NCI-H82 treated with DMSO at 0.1 percent for 48 hours (cell line): Measurements from ENCODE around the gene DTX1.

Experiments used
- DNase-seq: peaks from one replicate; lab custom pipeline; 2025; ENCODE audit not compliant: unreplicated experiment; lab: John Stamatoyannopoulos, UW

The DTX1 gene

DNA sequence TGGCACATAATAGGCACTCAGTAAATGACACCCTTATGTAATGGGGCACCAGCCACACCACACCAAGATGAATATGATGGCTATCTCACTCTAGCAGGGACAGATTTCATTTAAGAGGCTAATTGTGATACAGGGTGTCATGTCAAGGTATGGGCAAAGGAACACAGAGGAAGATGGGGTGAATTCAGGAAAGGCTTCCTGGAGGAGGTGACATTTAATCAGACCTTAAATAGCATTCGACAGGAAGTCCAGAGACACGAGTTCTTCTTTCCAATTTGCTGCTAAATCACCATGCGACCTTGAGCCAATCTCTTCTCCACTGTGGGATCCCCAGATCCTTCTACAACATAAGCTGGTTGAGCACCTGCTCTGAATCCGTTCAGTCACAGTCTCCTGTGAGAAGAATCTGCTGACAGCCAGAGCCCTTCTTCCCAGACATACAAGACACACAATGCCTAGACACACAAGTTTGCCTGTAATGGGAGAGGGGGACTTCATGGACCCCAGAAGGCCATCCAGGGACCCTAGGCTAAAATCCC, 1.5 kb upstream of the DTX1 start:
- DNase-seq, result no peak

DNA sequence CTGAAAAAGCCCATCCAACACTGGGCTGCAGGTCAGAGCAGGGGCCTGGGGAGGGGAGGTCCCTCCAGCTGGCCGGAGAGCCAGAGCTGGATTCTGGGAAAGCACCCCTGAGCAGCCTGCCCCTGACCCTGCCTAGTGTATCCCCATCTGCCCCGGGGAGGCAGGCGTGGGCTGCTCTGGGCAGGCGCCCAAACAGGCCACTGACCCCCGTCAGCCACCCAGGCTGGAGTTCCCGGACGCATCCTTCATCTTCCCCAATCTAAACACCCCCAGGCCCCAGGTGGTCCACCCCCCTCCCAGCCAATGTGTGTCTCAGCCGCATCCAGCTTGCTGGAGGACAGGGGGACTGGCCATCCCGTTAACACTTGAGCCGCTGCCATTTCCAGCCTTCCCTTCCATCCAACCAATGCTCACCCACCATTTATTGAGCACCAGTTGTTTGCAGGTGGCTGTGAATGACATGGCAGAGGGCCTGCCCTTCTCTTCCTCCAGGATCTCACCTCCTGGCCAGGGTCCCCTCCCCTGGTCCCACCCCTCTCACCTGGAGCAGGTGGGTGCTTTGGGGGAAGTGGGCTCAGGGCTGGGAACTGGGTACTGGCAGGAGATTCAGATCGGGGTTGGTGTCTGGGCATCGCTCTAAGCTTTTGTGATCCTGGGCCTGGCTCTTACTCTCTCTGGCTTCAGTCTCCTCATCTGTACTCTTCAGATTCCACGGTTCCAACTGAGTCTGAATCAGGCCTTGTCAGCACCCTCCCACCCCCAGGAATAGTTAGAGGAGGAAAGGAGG, 743 bp upstream of the DTX1 start:
- no peak for DNase-seq

DNA sequence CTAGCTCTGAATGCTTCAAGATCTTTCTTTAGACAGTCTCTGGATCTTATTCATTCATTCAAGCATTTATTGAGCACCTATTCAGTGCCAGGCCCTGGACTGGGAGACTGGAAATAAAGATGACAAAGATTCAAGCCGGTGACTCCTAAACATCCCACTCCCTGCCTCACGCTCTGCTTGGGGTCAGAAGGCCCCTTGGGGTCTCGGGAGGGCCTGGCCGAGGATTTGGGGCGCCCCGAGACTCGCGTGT, 224 bp upstream of the DTX1 start:
- no peak for DNase-seq

DNA sequence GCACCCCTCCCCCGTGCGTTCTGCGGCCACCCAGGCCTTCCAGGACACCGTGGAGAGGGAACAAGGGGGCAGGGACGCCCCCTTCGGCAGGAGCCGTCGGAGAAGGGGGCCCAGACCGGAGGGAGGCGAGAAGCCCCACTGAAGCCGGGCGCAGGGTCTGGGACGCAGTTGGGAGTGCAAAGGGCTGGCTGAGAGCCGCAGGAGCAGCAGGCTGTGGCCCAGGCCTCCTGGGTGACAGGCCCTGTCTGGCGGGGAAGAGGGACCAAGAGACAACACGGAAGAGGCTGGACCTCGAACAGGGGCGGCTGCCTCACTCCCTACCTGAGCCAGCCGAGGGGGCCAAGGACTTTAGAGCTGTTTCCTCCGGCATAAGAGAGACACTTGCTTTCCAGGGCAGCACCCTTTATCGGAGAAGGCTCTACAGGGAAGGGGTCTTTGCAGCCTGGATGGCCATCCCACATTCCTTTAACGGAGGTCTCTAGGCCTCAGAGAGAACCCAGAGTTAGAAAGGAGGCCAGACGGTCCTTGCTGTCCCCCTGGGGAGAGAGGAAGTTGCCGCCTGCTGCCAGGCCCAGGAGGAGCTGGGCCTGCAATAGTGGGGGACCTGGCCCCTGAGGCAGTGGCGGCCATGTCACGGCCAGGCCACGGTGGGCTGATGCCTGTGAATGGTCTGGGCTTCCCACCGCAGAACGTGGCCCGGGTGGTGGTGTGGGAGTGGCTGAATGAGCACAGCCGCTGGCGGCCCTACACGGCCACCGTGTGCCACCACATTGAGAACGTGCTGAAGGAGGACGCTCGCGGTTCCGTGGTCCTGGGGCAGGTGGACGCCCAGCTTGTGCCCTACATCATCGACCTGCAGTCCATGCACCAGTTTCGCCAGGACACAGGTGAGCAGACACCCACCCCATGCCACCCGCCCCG, 1.3 kb downstream of the DTX1 start:
- no peak for DNase-seq

DNA sequence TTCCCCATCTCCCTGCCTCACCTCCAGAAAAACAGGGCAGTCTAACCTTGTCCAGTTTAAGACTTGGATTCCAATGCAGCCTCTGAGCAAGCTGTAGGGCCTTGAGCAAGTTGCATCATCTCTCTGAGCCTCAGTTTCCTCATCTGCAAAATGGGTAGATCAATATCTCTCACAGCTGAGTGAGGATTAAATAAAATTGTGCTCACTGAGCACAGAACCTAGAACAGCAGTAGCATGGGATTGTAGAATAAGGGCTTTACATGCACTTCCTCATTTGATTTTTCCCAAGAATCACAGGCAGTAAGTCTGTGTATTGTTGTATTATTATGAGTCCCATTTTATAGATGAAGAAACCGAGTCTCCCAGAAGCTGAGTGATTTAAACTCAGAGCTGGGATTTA, 2.0 kb downstream of the DTX1 start:
- DNase-seq, result no peak

DNA sequence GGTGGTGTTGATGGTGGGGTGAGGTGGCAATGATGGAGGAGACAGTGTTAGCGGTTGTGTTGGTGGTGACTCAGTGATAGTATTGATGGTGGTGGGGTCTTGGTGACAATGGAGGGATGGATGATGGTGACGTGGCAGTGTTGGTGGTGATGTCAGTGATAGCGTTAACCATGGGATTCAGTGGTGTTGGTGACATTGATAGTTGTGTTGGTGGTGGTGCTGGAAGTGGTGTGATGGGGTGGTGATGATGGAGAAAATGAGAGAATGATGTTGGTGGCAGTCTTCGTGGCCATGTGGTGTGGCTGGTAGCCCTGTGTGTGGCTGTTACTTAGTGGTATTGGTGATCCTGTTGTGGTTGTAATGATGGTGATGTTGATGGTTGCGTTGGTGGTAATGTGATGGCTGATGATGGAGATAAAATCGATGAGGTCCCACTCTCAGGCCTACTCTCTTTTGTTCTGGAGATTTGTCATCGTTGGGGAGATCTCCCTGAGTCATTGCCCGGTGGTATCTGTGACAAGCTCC, 2.6 kb downstream of the DTX1 start:
- no peak for DNase-seq

DNA sequence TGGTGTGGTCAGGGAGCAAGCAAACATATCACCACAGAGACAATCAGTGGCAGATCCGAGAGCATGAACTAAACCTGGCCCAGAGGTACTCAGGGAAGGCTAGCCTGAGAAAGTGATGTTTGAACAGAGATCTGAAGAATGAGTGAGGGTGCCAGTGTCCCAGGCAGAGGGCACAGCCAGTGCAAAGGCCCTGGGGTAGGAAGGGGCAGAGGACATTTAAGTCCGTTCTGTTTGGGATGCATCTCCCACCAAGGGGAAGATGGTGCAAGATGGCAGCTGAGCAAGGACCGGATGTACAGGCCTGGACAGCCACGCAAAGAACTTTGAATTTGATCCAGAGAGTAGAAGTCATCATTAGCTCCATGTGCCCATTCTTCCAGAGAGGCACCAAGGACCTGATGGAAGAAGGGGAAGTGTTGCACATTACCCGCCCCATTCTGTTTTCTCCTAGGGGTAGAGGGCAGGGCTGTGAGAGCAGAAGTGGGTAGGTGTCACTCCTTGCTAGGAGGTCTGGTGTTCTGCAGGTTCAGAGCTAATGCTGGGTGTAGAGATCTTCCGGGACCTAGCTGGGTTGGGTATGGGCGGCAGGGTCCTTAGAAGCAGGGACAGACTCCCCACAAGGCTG, 3.9 kb downstream of the DTX1 start:
- DNase-seq, result no peak

DNA sequence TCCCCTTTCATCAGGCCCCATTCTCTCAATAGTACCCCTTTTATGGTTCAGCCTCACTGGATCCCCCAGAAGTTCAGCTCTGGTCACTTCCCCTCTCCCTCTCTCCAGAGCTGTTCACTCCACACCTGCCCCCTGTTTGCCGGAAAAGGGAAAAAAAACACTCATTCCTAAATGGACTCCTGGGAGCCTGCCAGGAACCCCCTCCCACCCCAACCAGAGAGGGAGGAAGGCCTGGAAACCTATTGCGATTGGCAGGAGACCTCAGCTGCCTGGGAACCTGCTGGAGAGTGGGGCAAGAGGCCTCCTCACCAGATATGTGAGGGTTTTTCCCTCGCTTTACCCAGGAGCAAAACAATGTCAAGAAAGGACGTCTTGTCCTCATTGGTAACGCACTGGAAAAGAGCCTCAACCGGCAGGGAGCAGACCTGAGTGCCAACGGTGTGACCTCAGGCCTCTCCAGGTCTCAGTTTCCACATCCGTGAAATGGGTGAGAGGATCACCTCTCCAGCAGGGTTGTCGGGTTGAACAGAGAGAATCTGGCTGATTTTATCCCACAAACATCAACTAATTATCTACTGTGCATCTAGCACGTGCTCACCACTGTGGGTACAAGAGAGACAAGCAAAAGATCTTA, 4.6 kb downstream of the DTX1 start:
- DNase-seq, result no peak

DNA sequence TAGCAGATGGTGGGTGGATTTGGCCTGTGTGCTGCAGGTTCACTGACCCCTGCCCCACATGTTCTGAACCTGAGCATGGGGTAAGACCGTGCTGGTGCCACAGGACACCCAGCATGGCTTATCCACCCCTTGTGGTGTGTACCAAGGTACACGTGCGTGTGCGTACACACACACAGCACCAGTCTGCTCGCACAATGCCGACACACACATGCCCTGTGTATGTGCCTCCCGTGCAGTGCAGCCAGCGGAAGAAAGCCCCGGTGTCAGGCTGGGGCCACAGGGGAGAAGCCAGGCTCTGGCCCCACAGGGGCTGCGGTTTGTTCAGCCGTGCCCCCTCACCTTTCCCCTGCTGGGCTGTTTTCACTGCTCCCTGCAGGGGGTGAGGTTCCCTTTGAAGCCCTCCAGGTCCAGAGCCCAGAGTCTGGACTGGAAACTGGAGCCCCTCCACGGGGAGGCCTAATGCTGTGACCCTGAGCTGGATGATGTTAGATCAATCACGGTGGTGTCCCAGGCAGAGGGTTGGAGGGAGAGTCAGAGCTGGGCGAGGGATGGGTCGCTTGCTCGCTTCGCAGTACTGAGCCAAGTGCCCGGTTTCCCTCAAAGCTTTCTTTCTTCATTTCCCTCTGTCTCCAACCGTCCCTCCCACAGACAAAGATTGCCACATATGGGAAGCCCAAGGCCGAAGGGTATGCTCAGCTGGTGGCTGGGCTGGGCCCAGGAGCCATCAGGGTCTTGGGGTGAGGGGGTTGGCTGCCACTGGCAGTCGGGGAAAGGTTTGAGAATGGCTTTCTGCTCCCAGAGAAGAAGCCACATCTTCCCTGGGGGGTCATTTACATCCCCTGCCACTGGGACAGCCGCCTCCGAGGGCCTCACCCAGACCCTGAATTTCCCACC, 6.2 kb downstream of the DTX1 start:
- no peak for DNase-seq

DNA sequence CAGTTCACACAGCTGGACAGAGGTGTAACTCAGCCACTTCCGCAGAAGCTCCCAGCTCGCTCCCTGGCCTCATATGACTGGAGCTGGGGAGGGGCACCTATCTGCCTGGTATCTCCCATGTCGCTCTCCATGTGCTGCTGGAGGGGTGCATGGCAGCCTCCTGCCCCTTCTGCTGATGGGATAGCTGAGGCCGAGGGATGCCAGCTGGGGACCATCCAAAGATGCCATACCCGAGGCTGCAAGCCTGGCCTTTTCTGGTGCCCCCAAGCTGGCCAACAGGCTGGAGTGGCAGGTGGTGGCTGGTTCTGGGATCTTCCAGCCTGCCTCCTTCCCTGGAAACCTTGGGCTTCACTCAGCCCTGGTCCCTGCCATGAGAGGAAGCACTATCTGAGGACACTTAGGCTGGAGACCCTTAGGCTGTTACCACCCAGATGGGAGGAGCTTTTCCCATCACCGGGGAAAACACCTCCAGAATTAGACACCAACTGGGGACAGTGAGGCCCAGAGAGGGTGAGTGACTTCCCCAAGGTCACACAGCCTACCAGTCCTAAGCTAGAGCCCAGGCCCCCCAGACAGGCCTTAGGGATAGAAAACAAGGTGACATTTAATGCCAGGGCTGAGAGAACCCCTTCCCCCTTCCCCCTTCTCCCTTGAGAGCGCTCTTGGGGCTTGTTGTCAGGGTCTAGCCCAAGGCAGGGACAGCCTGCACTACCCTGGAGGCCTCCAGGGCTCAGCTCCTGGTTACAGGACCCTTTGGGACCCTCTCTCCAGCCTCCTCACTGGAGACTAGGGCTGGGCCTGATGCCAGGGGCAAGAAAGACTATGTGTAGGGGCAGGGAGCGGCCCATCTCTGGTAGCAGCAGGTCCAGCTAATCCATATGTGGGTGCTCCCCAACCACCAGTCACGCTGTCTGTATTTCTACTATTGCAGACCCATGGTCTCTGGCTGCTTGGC, 7.1 kb downstream of the DTX1 start:
- DNase-seq, result no peak

DNA sequence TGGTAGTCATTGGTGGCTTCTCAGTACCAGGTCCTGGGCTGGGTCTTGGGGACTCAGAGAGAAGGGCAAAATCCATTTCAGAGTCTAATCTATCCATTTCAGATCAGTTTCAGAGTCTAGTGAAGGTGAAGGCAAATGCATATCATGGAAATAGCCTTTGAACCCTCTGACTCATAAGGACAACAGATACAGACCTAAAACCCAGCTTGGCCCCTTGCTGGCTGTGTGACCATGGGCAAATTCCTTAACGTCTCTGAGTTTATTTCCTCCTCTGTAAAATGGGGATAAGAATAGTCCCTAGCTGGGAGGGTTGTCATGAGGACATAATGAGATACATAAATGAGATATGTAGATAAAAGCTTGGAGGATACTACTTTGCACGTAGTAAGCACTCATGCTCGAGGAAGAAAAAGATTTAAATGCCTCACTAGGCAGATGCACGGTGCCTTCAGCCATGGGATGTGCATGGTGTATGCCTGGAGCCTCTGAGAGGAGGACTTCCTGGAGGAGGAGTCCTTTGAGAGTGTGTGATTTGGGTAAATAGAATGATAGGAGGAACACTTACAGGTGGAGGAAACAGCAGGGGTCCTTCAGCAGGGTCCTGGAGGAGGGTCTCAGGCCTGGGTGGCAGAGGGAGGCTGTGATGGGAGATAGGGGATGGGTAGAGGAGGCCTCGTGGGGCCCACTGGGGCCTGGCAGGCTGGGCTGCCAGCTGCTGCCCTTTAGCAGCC, 8.0 kb downstream of the DTX1 start:
- no peak for DNase-seq

DNA sequence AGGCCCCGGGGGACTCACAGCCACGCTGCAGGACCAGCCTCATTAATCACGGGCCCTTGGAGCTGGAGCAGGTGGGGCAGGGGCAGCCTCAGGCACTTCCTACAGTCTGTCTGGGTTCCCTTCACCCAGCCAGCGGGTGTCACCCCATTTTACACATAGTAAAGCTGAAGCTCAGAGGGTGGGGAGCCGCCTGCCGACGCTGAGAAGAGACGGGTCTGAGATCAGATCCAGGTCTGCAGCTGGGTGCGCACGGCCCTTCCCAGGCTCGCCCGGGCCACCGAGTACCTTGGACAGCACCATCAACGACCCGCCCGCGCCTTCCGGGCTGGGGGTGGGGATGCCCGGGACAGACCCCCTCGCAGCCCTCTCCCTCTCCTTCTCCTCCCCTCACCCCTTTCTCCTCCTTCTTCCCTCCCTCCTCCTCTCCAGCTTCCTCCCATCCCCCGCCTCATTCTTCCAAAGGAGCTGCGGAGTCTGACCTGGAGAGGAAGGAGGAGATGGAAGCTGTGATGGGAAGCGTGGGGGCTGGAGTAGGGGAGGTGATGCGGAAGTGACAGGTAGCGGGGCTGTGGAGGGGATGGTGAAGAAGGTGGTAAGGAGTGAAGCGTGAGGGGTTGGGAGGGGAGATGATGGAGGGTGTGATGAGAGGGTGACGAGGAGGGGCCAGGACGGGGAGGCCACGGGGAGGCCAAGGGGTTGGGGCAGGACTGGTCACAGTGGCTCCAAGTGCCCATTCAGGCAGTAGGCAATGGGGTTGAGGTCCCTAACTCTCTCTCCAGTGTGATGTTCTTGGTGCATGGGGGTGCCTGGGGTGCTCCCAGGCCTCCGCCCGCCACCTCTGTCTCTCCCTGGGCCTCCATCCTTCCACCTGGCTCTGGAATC, 8.8 kb downstream of the DTX1 start:
- DNase-seq, result no peak

DNA sequence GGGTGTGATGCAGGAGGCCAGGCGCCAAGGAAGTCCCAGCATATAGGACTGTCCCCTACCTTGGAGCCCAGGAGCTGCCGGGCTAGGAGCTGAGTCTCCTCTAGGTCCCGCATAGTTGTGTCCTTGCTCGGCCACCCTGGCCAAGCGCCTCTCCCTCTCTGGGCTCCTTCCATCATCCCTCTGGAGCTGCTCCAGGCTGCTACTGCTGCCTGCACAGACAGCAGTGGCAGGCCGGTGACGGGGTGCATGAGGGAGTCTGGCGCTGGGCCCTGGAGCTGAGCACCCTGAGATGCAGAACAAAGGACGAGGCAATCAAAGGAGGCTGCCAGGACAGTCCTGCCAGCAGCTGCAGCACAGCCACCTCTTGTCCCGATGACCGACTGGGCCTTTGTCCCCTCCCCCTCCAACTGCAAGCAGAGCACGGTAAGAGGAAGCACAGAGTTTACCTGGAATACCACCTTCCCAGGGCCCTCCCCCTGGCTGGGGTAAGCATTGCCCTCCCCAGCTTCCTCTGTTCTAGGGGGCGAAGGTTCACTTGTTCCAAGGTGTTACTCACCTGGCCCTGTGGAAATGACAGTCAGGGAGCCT, 10.4 kb downstream of the DTX1 start:
- no peak for DNase-seq

DNA sequence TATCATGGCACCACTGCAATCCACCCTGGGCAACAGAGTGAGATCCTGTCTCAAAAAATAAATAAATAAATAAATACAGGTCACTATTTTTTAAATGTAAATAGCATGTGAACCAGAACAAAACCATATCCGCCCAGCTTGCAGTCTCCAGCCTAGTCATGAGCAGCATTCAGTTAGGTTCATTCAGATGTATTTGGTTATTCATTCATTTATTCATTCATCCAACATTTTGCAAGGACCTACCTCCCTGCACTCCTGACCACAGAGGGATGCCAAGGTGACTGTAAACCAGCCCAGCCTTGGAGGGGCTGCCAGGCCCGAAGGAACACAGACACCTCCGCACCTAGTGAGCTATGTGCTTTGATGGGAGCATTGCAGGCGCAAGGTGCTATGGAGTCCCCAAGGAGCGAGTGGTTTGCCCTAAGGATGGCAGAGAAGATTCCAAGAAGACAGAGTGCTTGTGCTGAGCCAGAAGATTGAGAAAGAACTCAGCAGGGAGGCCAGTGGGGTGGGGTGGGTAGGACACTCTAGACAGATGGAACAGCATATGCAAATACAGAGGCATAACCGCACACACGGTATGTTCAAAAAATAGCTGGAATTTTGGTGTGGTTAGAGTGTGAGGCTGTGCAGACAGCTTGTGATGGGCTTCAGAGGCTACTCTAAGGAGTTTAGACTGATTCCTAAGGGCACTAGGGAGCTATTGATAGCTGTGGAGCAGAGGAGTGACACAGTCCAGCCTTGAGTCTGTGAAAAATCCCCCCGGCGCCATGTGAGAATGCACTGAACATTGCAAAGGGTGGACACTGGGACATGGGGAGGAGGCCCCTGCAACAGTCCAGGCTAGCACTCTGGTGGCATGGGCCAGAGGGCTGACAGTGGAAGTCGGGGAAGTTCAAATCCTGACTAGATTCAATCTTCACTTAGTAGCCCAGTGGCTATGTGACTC, 11.7 kb downstream of the DTX1 start:
- DNase-seq, result no peak

DNA sequence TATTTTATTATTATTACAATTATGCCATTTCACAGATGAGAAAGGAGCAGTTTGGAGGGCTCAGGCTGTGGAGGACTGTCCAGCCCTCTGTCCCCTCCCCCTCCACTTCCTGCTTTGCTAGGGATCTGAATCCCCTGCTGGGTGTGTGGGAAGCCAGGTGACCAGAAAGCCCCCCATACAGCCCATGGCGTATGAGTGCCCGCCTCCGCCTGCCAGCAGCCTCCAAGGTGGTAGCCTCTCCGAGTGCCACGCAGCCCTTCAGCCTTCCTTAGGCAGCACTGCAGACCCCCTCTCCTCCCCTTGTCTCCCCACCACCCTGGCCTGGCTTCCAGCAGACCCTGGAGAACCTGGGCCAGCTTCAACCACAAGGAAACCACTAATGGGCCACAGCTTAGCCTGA, 12.6 kb downstream of the DTX1 start:
- DNase-seq, result no peak

DNA sequence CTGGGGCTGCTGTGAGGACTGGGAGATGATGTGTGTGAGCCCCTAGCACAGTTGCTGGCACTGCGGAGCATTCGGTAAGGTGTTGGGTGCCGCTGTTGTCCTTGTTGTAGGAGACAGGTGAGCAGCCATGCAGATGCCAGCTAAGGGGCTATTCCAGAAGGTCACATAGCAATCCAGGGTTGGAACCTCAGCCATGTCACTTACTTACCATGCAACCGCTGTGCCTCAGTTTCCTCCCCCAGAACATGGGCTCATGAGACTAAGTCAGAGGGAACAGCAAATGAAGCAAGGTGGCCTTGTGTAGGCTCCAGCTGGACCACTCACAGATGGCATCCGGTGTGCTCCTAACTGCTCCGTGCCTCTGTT, 13.2 kb downstream of the DTX1 start:
- DNase-seq, result no peak
